Measurements from ENCODE around the gene STK26.
"Not testable (repeated sequence)": the region's sequence is repeated elsewhere in the genome, so short reads cannot be mapped to it uniquely, and the experiment has no call there.

STK26 gene

DNA sequence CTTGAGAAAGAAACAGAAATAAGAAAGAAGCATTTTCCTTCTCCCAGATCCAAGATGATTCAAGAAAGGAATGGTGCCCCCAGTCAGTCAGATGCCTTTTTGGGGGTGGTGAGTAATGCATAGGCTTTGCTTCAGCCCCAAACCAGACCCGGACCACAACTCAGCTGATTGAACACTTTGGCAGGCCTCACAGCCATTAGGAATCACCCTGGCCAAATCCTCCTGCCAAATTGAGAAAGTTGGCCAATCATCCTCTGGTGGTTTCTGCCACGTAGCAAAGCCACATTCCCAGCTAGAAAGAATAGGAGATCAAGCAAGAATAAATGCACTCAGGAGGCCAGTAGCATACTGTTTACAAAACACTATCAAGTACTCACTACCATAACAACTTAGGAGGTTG lies 71.1 kb downstream of the STK26 start:
- H3K4me3 ChIP-seq (ENCODE audit: low read depth, low read length) = no peak overlapping the region
- DNase-seq (ENCODE audit: low read depth) = no peak
- TF ChIP-seq CTCF (IDR thresholded peaks at IDR 0.05; ENCODE audit: low read depth, low read length) (no peak), POLR2A (IDR thresholded peaks at IDR 0.05; ENCODE audit: extremely low read depth, insufficient read length) (no peak), MYC (IDR thresholded peaks at IDR 0.05; ENCODE audit: low read depth, low read length) (no peak)
- TF ChIP-seq, protein P1, sequence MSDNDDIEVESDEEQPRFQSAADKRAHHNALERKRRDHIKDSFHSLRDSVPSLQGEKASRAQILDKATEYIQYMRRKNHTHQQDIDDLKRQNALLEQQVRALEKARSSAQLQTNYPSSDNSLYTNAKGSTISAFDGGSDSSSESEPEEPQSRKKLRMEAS (IDR thresholded peaks at IDR 0.05; ENCODE audit: low read depth, low read length) = no peak

GRCh38 chrX:132098704-132099103 lies 75.6 kb downstream of the STK26 start:
- DNase-seq (ENCODE audit: low read depth); H3K4me3 ChIP-seq (ENCODE audit: low read depth, low read length): not testable (repeated sequence)

DNA sequence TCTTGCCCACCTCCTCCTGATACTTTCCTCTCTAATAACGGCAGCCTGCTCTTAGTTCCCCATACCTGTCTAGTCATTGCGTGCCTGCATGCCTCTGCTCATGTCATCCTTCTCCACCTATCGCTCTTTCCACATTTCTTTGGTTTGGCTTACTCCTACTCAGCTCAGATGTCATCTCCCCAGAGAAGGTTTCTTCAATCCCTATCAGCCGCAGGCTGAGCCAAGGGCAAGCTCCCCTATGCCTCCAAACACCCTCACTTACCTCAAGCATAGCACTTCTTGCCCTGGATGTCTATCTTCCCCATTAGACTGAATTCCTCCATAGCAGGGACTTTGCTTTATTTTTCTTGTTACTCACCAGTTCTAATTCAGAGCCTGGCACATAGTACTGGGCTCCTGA lies 78.1 kb downstream of the STK26 start:
- TF ChIP-seq POLR2A (IDR thresholded peaks at IDR 0.05; ENCODE audit: extremely low read depth, insufficient read length) (no peak), MYC (IDR thresholded peaks at IDR 0.05; ENCODE audit: low read depth, low read length) (no peak), CTCF (IDR thresholded peaks at IDR 0.05; ENCODE audit: low read depth, low read length) (no peak)
- TF ChIP-seq, protein P1 (IDR thresholded peaks at IDR 0.05; ENCODE audit: low read depth, low read length) = no peak

GRCh38 chrX:132101799-132102198 lies 78.7 kb downstream of the STK26 start:
- H3K4me3 ChIP-seq (ENCODE audit: low read depth, low read length) = no peak overlapping the region
- no peak for DNase-seq (ENCODE audit: low read depth)
- TF ChIP-seq CTCF (IDR thresholded peaks at IDR 0.05; ENCODE audit: low read depth, low read length) (no peak), MYC (IDR thresholded peaks at IDR 0.05; ENCODE audit: low read depth, low read length) (no peak), POLR2A (IDR thresholded peaks at IDR 0.05; ENCODE audit: extremely low read depth, insufficient read length) (no peak)
- TF ChIP-seq, protein P1 (IDR thresholded peaks at IDR 0.05; ENCODE audit: low read depth, low read length) = no peak

More for the DNA sequence above, 78.1 kb downstream of the STK26 start:
- no peak for DNase-seq (ENCODE audit: low read depth)
- H3K4me3 ChIP-seq (ENCODE audit: low read depth, low read length) = no peak overlapping the region

DNA sequence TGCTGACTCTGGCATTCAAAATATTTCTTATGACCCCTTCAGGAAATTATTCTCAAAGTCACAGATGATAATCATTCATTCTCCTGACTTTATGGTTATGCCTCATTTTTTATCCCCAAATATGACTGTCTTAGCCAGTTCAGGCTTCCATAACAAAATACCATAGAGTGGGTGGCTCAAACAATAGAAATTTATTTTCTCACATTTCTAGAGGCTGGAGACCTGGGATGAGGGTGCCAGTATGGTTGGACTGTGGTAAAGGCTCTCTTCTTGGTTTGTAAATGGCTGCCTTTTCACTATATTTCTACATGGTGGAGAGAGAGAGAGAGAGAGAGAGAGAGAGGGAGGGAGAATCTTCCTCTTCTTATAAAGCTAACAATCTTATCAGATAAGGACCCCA lies 84.2 kb downstream of the STK26 start:
- TF ChIP-seq CTCF (IDR thresholded peaks at IDR 0.05; ENCODE audit: low read depth, low read length) = no peak
- no peak for TF ChIP-seq POLR2A (IDR thresholded peaks at IDR 0.05; ENCODE audit: extremely low read depth, insufficient read length)
- TF ChIP-seq MYC (IDR thresholded peaks at IDR 0.05; ENCODE audit: low read depth, low read length) = no peak
- TF ChIP-seq, protein P1 (IDR thresholded peaks at IDR 0.05; ENCODE audit: low read depth, low read length) = no peak
- DNase-seq (ENCODE audit: low read depth) = no peak
- H3K4me3 ChIP-seq (ENCODE audit: low read depth, low read length) = no peak overlapping the region

GRCh38 chrX:132114607-132115006 lies 91.5 kb downstream of the STK26 start:
- TF ChIP-seq CTCF (IDR thresholded peaks at IDR 0.05; ENCODE audit: low read depth, low read length) = no peak
- TF ChIP-seq POLR2A (IDR thresholded peaks at IDR 0.05; ENCODE audit: extremely low read depth, insufficient read length) = no peak
- TF ChIP-seq, protein P1 (IDR thresholded peaks at IDR 0.05; ENCODE audit: low read depth, low read length) = no peak
- TF ChIP-seq MYC (IDR thresholded peaks at IDR 0.05; ENCODE audit: low read depth, low read length) = no peak
- H3K4me3 ChIP-seq (ENCODE audit: low read depth, low read length) = no peak overlapping the region
- no peak for DNase-seq (ENCODE audit: low read depth)
